H1 (cell line): ENCODE measurements around the gene SYT13. TPM values are rescaled to one million over a fixed set of nuclear protein-coding genes. Genes with fewer than 3 reads are reported as not detected.

Experiments
- CTCF ChIA-PET: fragments of 300-600 bp; sonication (Branson Sonifier 250); formaldehyde crosslinking; loops from one replicate; lab custom pipeline; 2021; ENCODE audit not compliant: partially characterized antibody; lab: Charles Lee
- POLR2A ChIA-PET: fragments of 300-600 bp; sonication (Branson Sonifier 250); formaldehyde crosslinking; loops from one replicate; lab custom pipeline; 2021; ENCODE audit warnings: inconsistent platforms; ENCODE audit not compliant: partially characterized antibody; lab: Charles Lee
- DNase-seq, 2 experiments: peaks; one replicate each; pipeline versions ENCODE4 v3.0.0 to v3.0.0-alpha.2; 2010 to 2022; ENCODE audit warnings: low spot score in 2 of 2, low read depth in 1 of 2, mixed read lengths in 1 of 2
- FAIRE-seq: peaks from 2 replicates; lab custom pipeline; 2011; peaks lifted over from hg19 to GRCh38; lab: Jason Lieb, UNC
- H2AFZ ChIP-seq: 2 replicates; pipeline ENCODE4 v1.8.1; 2012; ENCODE audit warnings: low read length, inconsistent platforms
- H2AK5ac ChIP-seq: 2 replicates; pipeline ENCODE4 v1.6.1; 2013; ENCODE audit warnings: low read depth, low read length
- H2BK120ac ChIP-seq: replicated peaks from 2 replicates; pipeline ENCODE3; 2013; ENCODE audit warnings: low read depth, low read length, inconsistent platforms
- H2BK12ac ChIP-seq: 2 replicates; pipeline ENCODE4 v1.6.1; 2013; ENCODE audit warnings: low read depth, low read length
- H2BK15ac ChIP-seq: 2 replicates; pipeline ENCODE4 v1.6.1; 2013; ENCODE audit warnings: low read length
- H2BK20ac ChIP-seq: 2 replicates; pipeline ENCODE4 v1.6.1; 2013; ENCODE audit warnings: low read length
- H2BK5ac ChIP-seq: 2 replicates; pipeline ENCODE4 v1.6.1; 2013; ENCODE audit warnings: low read depth, low read length
- H3K14ac ChIP-seq: 2 replicates; pipeline ENCODE4 v1.6.1; 2013; ENCODE audit warnings: inconsistent platforms; ENCODE audit not compliant: insufficient read length
- H3K18ac ChIP-seq: 2 replicates; pipeline ENCODE4 v1.6.1; 2013; ENCODE audit warnings: low read length; ENCODE audit errors: extremely low read depth
- H3K23ac ChIP-seq: 2 replicates; pipeline ENCODE4 v1.6.1; 2013; ENCODE audit warnings: inconsistent platforms; ENCODE audit not compliant: insufficient read length
- H3K23me2 ChIP-seq: 2 replicates; pipeline ENCODE4 v1.6.1; 2013; ENCODE audit warnings: low read depth, low read length
- H3K27ac ChIP-seq: 2 replicates; pipeline ENCODE4 v1.6.1; 2011; ENCODE audit warnings: low read depth, low read length, inconsistent platforms
- H3K27me3 ChIP-seq, 4 experiments: replicated peaks in 1 of 4; 1 replicate in 1 of 4; 2 replicates in 3 of 4; pipeline versions ENCODE4 v1.6.1 to v1.8.1; 2011 to 2013; ENCODE audit warnings: low read length in 3 of 4, mild to moderate bottlenecking in 3 of 4, inconsistent platforms in 2 of 4, mixed read lengths in 2 of 4, moderate library complexity in 1 of 4; ENCODE audit not compliant: control insufficient read depth in 3 of 4, insufficient read depth in 3 of 4; ENCODE audit errors: extremely low read depth in 1 of 4
- H3K36me3 ChIP-seq, 4 experiments: 2 replicates each; pipeline versions ENCODE4 v1.6.1 to v1.8.1; 2011 to 2013; ENCODE audit warnings: mild to moderate bottlenecking in 4 of 4, low read length in 3 of 4, moderate library complexity in 2 of 4, control low read depth in 1 of 4, inconsistent platforms in 1 of 4; ENCODE audit not compliant: insufficient read depth in 4 of 4, control insufficient read depth in 2 of 4
- H3K4ac ChIP-seq: replicated peaks from 2 replicates; pipeline ENCODE3; 2013; ENCODE audit warnings: low read length, low read depth, mixed read lengths, inconsistent platforms; ENCODE audit not compliant: insufficient read length
- H3K4me1 ChIP-seq, 4 experiments: replicated peaks in 1 of 4; 1 replicate in 1 of 4; 2 replicates in 3 of 4; pipeline versions ENCODE4 v1.6.1 to v1.8.1; 2011 to 2013; ENCODE audit warnings: low read length in 3 of 4, inconsistent platforms in 2 of 4, mixed read lengths in 1 of 4; ENCODE audit not compliant: insufficient read depth in 4 of 4, control insufficient read depth in 3 of 4
- H3K4me2 ChIP-seq, 2 experiments: 2 replicates each; pipeline versions ENCODE4 v1.6.1 to v1.8.1; 2011 to 2013; ENCODE audit warnings: low read depth in 2 of 2, low read length in 2 of 2, control low read depth in 1 of 2, inconsistent platforms in 1 of 2, mild to moderate bottlenecking in 1 of 2; ENCODE audit not compliant: insufficient read depth in 1 of 2
- H3K4me3 ChIP-seq, 4 experiments: fragments of 200-600, 300-600 bp in 1 of 4; sonication (generic), shearing (Covaris generic), sonication (Bioruptor Twin) in 1 of 4; 2 replicates each; pipeline versions ENCODE4 v1.5.1 to v1.8.1; 2011 to 2016; ENCODE audit warnings: low read length in 4 of 4, low read depth in 3 of 4, control low read depth in 2 of 4, inconsistent platforms in 2 of 4, mild to moderate bottlenecking in 2 of 4, mixed read lengths in 1 of 4, moderate library complexity in 1 of 4; ENCODE audit not compliant: insufficient read depth in 2 of 4; ENCODE audit errors: extremely low read depth in 1 of 4
- H3K56ac ChIP-seq: replicated peaks from 2 replicates; pipeline ENCODE3; 2013; ENCODE audit warnings: low read depth, mild to moderate bottlenecking, mixed read lengths, low read length, inconsistent platforms; ENCODE audit not compliant: insufficient read length
- H3K79me1 ChIP-seq: 2 replicates; pipeline ENCODE4 v1.6.1; 2013; ENCODE audit warnings: low read depth, low read length, control low read depth
- H3K79me2 ChIP-seq, 2 experiments: 2 replicates each; pipeline versions ENCODE4 v1.6.1 to v1.8.1; 2012 to 2013; ENCODE audit warnings: low read length in 2 of 2, mild to moderate bottlenecking in 2 of 2, inconsistent platforms in 1 of 2; ENCODE audit not compliant: insufficient read depth in 2 of 2, control insufficient read depth in 1 of 2
- H3K9ac ChIP-seq, 4 experiments: replicated peaks in 1 of 4; 1 replicate in 1 of 4; 2 replicates in 3 of 4; pipeline versions ENCODE4 v1.6.1 to v1.8.1; 2011 to 2013; ENCODE audit warnings: low read depth in 3 of 4, low read length in 3 of 4, control low read depth in 2 of 4, mild to moderate bottlenecking in 2 of 4, moderate library complexity in 2 of 4, inconsistent platforms in 1 of 4; ENCODE audit errors: extremely low read depth in 1 of 4
- H3K9me3 ChIP-seq, 2 experiments: 2 replicates each; pipeline versions ENCODE4 v1.6.1 to v1.8.1; 2012 to 2013; ENCODE audit warnings: mild to moderate bottlenecking in 2 of 2, moderate library complexity in 2 of 2, control low read depth in 1 of 2, inconsistent platforms in 1 of 2, low read depth in 1 of 2, low read length in 1 of 2, mixed read lengths in 1 of 2; ENCODE audit not compliant: insufficient read depth in 2 of 2
- H4K20me1 ChIP-seq, 2 experiments: replicated peaks in 1 of 2; 2 replicates each; pipeline versions ENCODE3 to v1.8.1; 2011 to 2013; ENCODE audit warnings: inconsistent platforms in 2 of 2, low read length in 2 of 2, mild to moderate bottlenecking in 1 of 2; ENCODE audit not compliant: insufficient read depth in 2 of 2, control insufficient read depth in 1 of 2
- H4K5ac ChIP-seq: 2 replicates; pipeline ENCODE4 v1.6.1; 2013; ENCODE audit warnings: low read length, low read depth, mixed read lengths, inconsistent platforms; ENCODE audit not compliant: insufficient read length
- H4K8ac ChIP-seq: 2 replicates; pipeline ENCODE4 v1.8.0; 2013; ENCODE audit warnings: mild to moderate bottlenecking, moderate library complexity, low read length, inconsistent platforms; ENCODE audit not compliant: insufficient read depth; ENCODE audit errors: extremely low read depth
- H4K91ac ChIP-seq: replicated peaks from 2 replicates; pipeline ENCODE3; 2013; ENCODE audit warnings: low read length, mixed read lengths, inconsistent platforms; ENCODE audit not compliant: insufficient read length
- CBX5 ChIP-seq: fragments of 300-800, 300-1000 bp; sonication (generic); IDR thresholded peaks from 2 replicates; pipeline ENCODE4 v1.7.1; 2016; ENCODE audit warnings: antibody characterized with exemption, low read length, low read depth
- CTBP2 ChIP-seq: IDR thresholded peaks from 2 replicates; pipeline ENCODE4 v1.7.0; 2011; ENCODE audit warnings: borderline replicate concordance, mild to moderate bottlenecking, moderate library complexity, mixed read lengths, low read length; ENCODE audit not compliant: insufficient read depth, insufficient read length
- EP300 ChIP-seq, 2 experiments: IDR thresholded peaks; 1 replicate in 1 of 2; 2 replicates in 1 of 2; pipeline ENCODE4 v1.6.1; 2011 to 2012; ENCODE audit warnings: low read depth in 2 of 2, low read length in 2 of 2, mild to moderate bottlenecking in 2 of 2, borderline replicate concordance in 1 of 2, inconsistent platforms in 1 of 2, moderate library complexity in 1 of 2
- EZH2 ChIP-seq: fragments of 200-600 bp; sonication (generic); IDR thresholded peaks from 2 replicates; pipeline ENCODE4 v1.7.1; 2012; ENCODE audit warnings: low read depth, mild to moderate bottlenecking, moderate library complexity, low read length, inconsistent platforms; ENCODE audit not compliant: severe bottlenecking
- JUN ChIP-seq: IDR thresholded peaks from 2 replicates; pipeline ENCODE4 v1.6.1; 2011; ENCODE audit warnings: low read depth, mild to moderate bottlenecking, improper control_type of control experiment, low read length
- KDM4A ChIP-seq: IDR thresholded peaks from one replicate; pipeline ENCODE4 v1.7.1; 2012; ENCODE audit warnings: low read depth, mild to moderate bottlenecking, moderate library complexity, low read length, inconsistent platforms; ENCODE audit not compliant: severe bottlenecking
- MAX ChIP-seq: IDR thresholded peaks from 2 replicates; pipeline ENCODE4 v1.6.1; 2012; ENCODE audit warnings: inconsistent platforms
- POLR2A ChIP-seq, 2 experiments: IDR thresholded peaks; 1 replicate in 1 of 2; 2 replicates in 1 of 2; pipeline ENCODE4 v1.6.1; 2011; ENCODE audit warnings: low read depth in 2 of 2, low read length in 2 of 2, mild to moderate bottlenecking in 2 of 2; ENCODE audit errors: control extremely low read depth in 1 of 2
- RXRA ChIP-seq: IDR thresholded peaks from 2 replicates; pipeline ENCODE4 v1.6.1; 2011; ENCODE audit warnings: low read depth, mild to moderate bottlenecking, low read length, moderate library complexity; ENCODE audit not compliant: insufficient read depth
- SAP30 ChIP-seq: fragments of 300-600 bp; sonication (generic); IDR thresholded peaks from 2 replicates; pipeline ENCODE4 v1.7.1; 2012; ENCODE audit warnings: low read length, moderate library complexity, mild to moderate bottlenecking, inconsistent platforms; ENCODE audit not compliant: insufficient read depth, insufficient replicate concordance
- SIRT6 ChIP-seq: IDR thresholded peaks from one replicate; pipeline ENCODE4 v1.7.1; 2012; ENCODE audit warnings: low read length, inconsistent platforms
- TAF7 ChIP-seq: optimal IDR thresholded peaks from 2 replicates; pipeline ENCODE3; 2011; ENCODE audit warnings: low read depth, mild to moderate bottlenecking, inconsistent platforms, low read length, moderate library complexity, borderline replicate concordance
- ZNF274 ChIP-seq: IDR thresholded peaks from 2 replicates; pipeline ENCODE4 v1.7.0; 2012; ENCODE audit warnings: low read length, borderline replicate concordance; ENCODE audit errors: extremely low read depth
- WGBS, 2 experiments: shearing (Covaris generic) in 1 of 2; methylation state at CpG; one replicate each; pipeline versions ENCODE4 v1.1.6 to v1.1.7; 2013 to 2015; ENCODE audit warnings: low lambda C conversion rate in 2 of 2, mixed read lengths in 2 of 2, inconsistent platforms in 1 of 2, low coverage in 1 of 2, missing lambda C conversion rate in 1 of 2; ENCODE audit not compliant: insufficient replicate concordance in 2 of 2, insufficient coverage in 1 of 2, insufficient read length in 1 of 2; ENCODE audit errors: extremely low coverage in 1 of 2, missing lambda C conversion rate in 1 of 2; 5-methylcytosine and 5-hydroxymethylcytosine counted together
- polyA plus RNA-seq, 7 experiments: library from polyadenylated mRNA; depleted of rRNA in 3 of 7; stranded (reverse) in 5 of 7; unstranded in 2 of 7; fragments of >200 nt in 5 of 7; fragments of 200-250 nt in 2 of 7; gene quantifications; 1 replicate in 5 of 7; 2 replicates in 1 of 7; 4 replicates in 1 of 7; pipeline versions ENCODE4 v1.2.1 to v1.2.3, GENCODE V29; 2011 to 2013; ENCODE audit warnings: missing spikeins in 2 of 7, mixed read lengths in 2 of 7
- total RNA-seq: library from RNA; stranded (reverse); fragmentation: NEBNext Ultra II Directional; extraction: Animal tissue kit (Norgen Biotek cat#: 25700); gene quantifications from 2 replicates; pipeline ENCODE4 v1.2.1, GENCODE V29; 2021

The SYT13 gene
- total and polyA plus RNA-seq, 2 of the 8 experiments (the other 6 are each of a cell fraction or from before 2014, with no cell fraction given): 4.8 to 13.2 TPM

DNA sequence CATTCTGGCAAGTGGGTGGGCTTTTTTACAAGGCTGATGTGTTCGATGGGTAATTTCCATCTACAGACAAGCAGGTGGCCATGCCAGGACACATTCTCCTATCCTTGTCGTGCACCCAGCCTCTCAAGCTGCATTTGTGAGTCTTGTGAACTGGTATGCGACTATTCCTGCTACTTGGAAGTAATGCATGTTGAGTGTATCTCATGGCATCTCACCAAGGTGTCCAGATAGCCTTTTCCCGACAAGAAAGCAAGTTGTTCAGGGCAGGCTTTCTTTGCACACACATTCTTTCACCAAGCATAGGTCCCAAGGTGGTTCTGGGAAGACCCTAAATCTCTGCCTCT is 18.8 kb upstream of the SYT13 start:
- peaks cover 0 to 5% (median 0%) of the 10 kb centered on the region in 4 experiments; a peak in 2 of 7 replicates for H3K27me3 ChIP-seq
- no peaks in the 10 kb centered on the region for H3K36me3 ChIP-seq
- no peak overlapping the region for H3K4me2 ChIP-seq
- H4K5ac ChIP-seq: no peak overlapping the region
- H2BK120ac ChIP-seq: no peak overlapping the region
- no peaks in the 10 kb centered on the region for H3K79me2 ChIP-seq
- no peaks in the 10 kb centered on the region for H3K9me3 ChIP-seq
- H2BK20ac ChIP-seq: no peak overlapping the region
- H3K23ac ChIP-seq: no peak overlapping the region
- H2AK5ac ChIP-seq: no peak overlapping the region
- no peaks in the 10 kb centered on the region for H3K79me1 ChIP-seq
- ChIA-PET POLR2A (interaction anchor here (1.2 to 1.4 kb wide), 2 partner anchors 16 to 19 kb away, joined by 3 read pairs; partner anchors contain the start of gene SYT13), CTCF (interaction anchor here (0.9 to 2.5 kb wide), 5 partner anchors 13 to 313 kb away, joined by 3 to 10 read pairs (median 3); no protein-coding TSS in a partner anchor)
- H2BK5ac ChIP-seq: no peak overlapping the region
- no peak overlapping the region for H3K4me3 ChIP-seq
- H4K20me1 ChIP-seq: no peaks in the 10 kb centered on the region
- peak in 1 of 2 experiments; percentile 28 for DNase-seq
- no peak overlapping the region for H3K4ac ChIP-seq
- H3K4me1 ChIP-seq: no peaks in the 10 kb centered on the region
- H4K8ac ChIP-seq: no peak overlapping the region
- 88% methylated on average over 4 of the region's 4 CpGs; no CpG with 5 or more reads in 1 of the 2 experiments for WGBS, 2 experiments
- no peak overlapping the region for H2BK15ac ChIP-seq
- FAIRE-seq: no peak
- no peak overlapping the region for H2AFZ ChIP-seq
- no peak overlapping the region for H3K9ac ChIP-seq
- H3K23me2 ChIP-seq: no peaks in the 10 kb centered on the region
- H3K56ac ChIP-seq: no peak overlapping the region
- H3K27ac ChIP-seq: no peak overlapping the region
- no peak overlapping the region for H3K18ac ChIP-seq
- H3K14ac ChIP-seq: no peak overlapping the region
- no peak overlapping the region for H2BK12ac ChIP-seq
- TF ChIP-seq KDM4A: no peak
- TF ChIP-seq EP300 (IDR thresholded peaks at IDR 0.05; ENCODE audit: borderline replicate concordance in 1 of 2, low read depth in 2 of 2, low read length in 2 of 2): no peak
- no peak for TF ChIP-seq MAX
- no peak for TF ChIP-seq SAP30
- TF ChIP-seq CBX5: no peak
- no peak for TF ChIP-seq EZH2
- no peak for TF ChIP-seq CTBP2
- no peak for TF ChIP-seq SIRT6
- no peak for TF ChIP-seq RXRA
- no peak for TF ChIP-seq POLR2A (IDR thresholded peaks at IDR 0.05; ENCODE audit: control extremely low read depth in 1 of 2, low read depth in 2 of 2, low read length in 2 of 2)
- no peak for TF ChIP-seq JUN
- no peak for TF ChIP-seq TAF7
- no peak for TF ChIP-seq ZNF274
- H4K91ac ChIP-seq: no peak overlapping the region
